ENCODE data around the gene SLAMF6.

SLAMF6 gene

DNA sequence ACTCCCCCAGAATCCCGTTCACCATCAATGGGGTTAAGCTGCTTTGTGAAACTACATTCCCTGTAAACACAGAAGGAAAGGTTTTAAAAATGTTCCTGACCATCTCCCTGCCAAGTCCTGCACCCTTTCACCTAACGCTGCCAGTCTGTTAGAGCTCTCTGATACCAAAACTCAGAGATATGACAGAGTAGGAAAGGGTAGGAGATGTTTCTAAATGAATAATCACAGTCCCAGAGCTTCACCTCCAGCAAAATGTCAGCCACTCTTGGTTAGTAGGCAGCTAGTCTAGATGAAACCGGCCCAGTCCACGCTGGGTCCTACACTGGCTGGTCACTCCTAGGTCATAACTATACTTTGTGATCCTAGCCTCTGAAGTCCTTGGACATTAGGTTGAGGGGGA lies 26.7 kb downstream of the SLAMF6 start:
- no peak overlapping the region for H2AFZ ChIP-seq (ENCODE audit: low read depth, low read length)
- TF ChIP-seq, protein P1, sequence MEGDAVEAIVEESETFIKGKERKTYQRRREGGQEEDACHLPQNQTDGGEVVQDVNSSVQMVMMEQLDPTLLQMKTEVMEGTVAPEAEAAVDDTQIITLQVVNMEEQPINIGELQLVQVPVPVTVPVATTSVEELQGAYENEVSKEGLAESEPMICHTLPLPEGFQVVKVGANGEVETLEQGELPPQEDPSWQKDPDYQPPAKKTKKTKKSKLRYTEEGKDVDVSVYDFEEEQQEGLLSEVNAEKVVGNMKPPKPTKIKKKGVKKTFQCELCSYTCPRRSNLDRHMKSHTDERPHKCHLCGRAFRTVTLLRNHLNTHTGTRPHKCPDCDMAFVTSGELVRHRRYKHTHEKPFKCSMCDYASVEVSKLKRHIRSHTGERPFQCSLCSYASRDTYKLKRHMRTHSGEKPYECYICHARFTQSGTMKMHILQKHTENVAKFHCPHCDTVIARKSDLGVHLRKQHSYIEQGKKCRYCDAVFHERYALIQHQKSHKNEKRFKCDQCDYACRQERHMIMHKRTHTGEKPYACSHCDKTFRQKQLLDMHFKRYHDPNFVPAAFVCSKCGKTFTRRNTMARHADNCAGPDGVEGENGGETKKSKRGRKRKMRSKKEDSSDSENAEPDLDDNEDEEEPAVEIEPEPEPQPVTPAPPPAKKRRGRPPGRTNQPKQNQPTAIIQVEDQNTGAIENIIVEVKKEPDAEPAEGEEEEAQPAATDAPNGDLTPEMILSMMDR (IDR thresholded peaks at IDR 0.05; ENCODE audit: borderline replicate concordance, extremely low read depth, low read length, poor library complexity, severe bottlenecking) = no peak
- no peak for TF ChIP-seq EZH2 (IDR thresholded peaks at IDR 0.05; ENCODE audit: borderline replicate concordance, low read depth, low read length, severe bottlenecking)
- no peaks in the 10 kb centered on the region for H3K4me1 ChIP-seq (ENCODE audit: insufficient read depth, low read length)
- no peaks in the 10 kb centered on the region for H3K36me3 ChIP-seq (ENCODE audit: insufficient read depth, low read length)
- no peaks in the 10 kb centered on the region for H3K27me3 ChIP-seq (ENCODE audit: insufficient read depth, low read length, poor library complexity)
- H3K4me3 ChIP-seq (ENCODE audit: low read depth in 1 of 2, low read length in 2 of 2) = no peak overlapping the region
- DNase-seq (no peak), ATAC-seq (ENCODE audit: insufficient read depth, low read depth) (no peak)
- H3K27ac ChIP-seq (ENCODE audit: low read length) = no peak overlapping the region
- no peaks in the 10 kb centered on the region for H3K79me2 ChIP-seq (ENCODE audit: insufficient read depth, low read length)
- no peaks in the 10 kb centered on the region for H4K20me1 ChIP-seq (ENCODE audit: insufficient read depth, low read length)
- H3K4me2 ChIP-seq (ENCODE audit: insufficient read depth, low read length) = no peak overlapping the region
- H3K9ac ChIP-seq (ENCODE audit: low read depth, low read length) = no peak overlapping the region
- H3K9me3 ChIP-seq (ENCODE audit: insufficient read depth, low read length, severe bottlenecking) = peaks cover 8% of the 10 kb centered on the region

DNA sequence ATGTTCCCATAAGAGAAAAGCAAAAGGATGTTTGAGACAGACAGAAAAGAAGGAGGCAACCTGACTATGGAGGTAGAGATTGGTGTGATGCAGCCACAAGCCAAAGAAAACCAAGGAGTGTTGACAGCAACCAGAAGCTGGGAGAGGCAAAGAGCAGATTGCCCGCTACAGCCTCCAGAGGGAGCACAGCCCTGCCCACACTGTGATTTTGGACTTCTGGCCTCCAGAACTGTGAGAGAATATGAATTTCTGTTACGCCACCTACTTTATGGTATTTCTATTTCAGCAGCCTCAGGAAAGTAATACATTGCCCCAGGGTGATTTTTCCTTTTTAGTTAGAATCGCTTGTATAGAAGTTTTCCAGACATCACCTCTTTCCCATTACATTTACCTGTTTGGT lies 28.4 kb downstream of the SLAMF6 start:
- H3K9ac ChIP-seq (ENCODE audit: low read depth, low read length) = no peak overlapping the region
- no peaks in the 10 kb centered on the region for H3K4me1 ChIP-seq (ENCODE audit: insufficient read depth, low read length)
- no peak overlapping the region for H3K27ac ChIP-seq (ENCODE audit: low read length)
- no peaks in the 10 kb centered on the region for H3K27me3 ChIP-seq (ENCODE audit: insufficient read depth, low read length, poor library complexity)
- H3K79me2 ChIP-seq (ENCODE audit: insufficient read depth, low read length) = no peaks in the 10 kb centered on the region
- H4K20me1 ChIP-seq (ENCODE audit: insufficient read depth, low read length) = no peaks in the 10 kb centered on the region
- H3K4me2 ChIP-seq (ENCODE audit: insufficient read depth, low read length) = no peak overlapping the region
- no peak for DNase-seq
- no peak overlapping the region for H3K4me3 ChIP-seq (ENCODE audit: low read depth in 1 of 2, low read length in 2 of 2)
- TF ChIP-seq EZH2 (IDR thresholded peaks at IDR 0.05; ENCODE audit: borderline replicate concordance, low read depth, low read length, severe bottlenecking) = no peak
- TF ChIP-seq, protein P1 (IDR thresholded peaks at IDR 0.05; ENCODE audit: borderline replicate concordance, extremely low read depth, low read length, poor library complexity, severe bottlenecking) = peak; percentile 53
- no peak for ATAC-seq (ENCODE audit: insufficient read depth, low read depth)
- H3K9me3 ChIP-seq (ENCODE audit: insufficient read depth, low read length, severe bottlenecking) = peaks cover 8% of the 10 kb centered on the region
- H3K36me3 ChIP-seq (ENCODE audit: insufficient read depth, low read length) = no peaks in the 10 kb centered on the region
- no peak overlapping the region for H2AFZ ChIP-seq (ENCODE audit: low read depth, low read length)

DNA sequence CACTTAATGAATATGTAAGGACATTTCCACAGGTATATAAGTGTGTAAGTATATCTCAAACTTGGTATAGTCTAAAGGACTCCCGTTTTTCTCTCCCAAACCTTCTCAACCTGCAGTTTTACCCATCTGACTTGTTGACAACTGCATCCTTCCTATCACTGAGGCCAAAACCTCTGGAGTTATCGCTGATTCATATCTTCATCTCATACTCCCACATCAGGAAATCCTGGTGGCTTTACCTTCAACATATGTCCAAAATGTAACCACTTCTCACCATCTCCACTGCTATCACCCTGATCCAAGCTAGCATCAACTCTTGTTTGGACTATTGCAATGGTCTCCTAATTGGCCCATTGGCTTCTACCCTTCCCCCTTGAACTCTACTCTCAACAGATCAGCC lies 30.4 kb downstream of the SLAMF6 start:
- H3K9me3 ChIP-seq (ENCODE audit: insufficient read depth, low read length, severe bottlenecking) = no peaks in the 10 kb centered on the region
- H3K27ac ChIP-seq (ENCODE audit: low read length) = no peak overlapping the region
- H3K27me3 ChIP-seq (ENCODE audit: insufficient read depth, low read length, poor library complexity) = no peaks in the 10 kb centered on the region
- no peak overlapping the region for H2AFZ ChIP-seq (ENCODE audit: low read depth, low read length)
- H3K9ac ChIP-seq (ENCODE audit: low read depth, low read length) = no peak overlapping the region
- TF ChIP-seq, protein P1 (IDR thresholded peaks at IDR 0.05; ENCODE audit: borderline replicate concordance, extremely low read depth, low read length, poor library complexity, severe bottlenecking) = no peak
- TF ChIP-seq EZH2 (IDR thresholded peaks at IDR 0.05; ENCODE audit: borderline replicate concordance, low read depth, low read length, severe bottlenecking) = no peak
- H3K4me3 ChIP-seq (ENCODE audit: low read depth in 1 of 2, low read length in 2 of 2) = no peak overlapping the region
- no peak for ATAC-seq (ENCODE audit: insufficient read depth, low read depth)
- no peaks in the 10 kb centered on the region for H3K4me1 ChIP-seq (ENCODE audit: insufficient read depth, low read length)
- no peaks in the 10 kb centered on the region for H3K79me2 ChIP-seq (ENCODE audit: insufficient read depth, low read length)
- H3K4me2 ChIP-seq (ENCODE audit: insufficient read depth, low read length) = no peak overlapping the region
- no peak for DNase-seq
- no peaks in the 10 kb centered on the region for H4K20me1 ChIP-seq (ENCODE audit: insufficient read depth, low read length)
- no peaks in the 10 kb centered on the region for H3K36me3 ChIP-seq (ENCODE audit: insufficient read depth, low read length)

DNA sequence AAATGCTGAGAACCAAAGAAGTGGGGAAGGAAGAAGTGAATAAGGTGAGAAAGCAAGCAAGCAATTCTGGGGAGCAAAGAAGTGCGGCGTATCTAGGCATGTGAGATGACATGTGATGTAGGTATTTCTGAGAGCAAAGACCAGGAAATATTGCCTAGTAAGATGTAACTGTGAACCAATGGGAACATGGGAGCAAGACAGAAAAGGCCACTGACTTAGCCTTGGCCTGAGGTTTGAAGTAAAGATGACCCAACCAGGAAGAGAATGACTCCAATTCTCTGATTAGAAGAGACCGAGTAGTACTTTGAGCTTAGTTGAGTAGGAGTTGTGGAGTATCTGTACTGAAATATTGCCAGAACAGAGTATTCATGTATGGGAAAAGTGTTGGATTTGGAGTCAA lies 31.1 kb downstream of the SLAMF6 start:
- Histone ChIP-seq H3K79me2 (ENCODE audit: insufficient read depth, low read length) (no peaks in the 10 kb centered on the region), H3K4me3 (ENCODE audit: low read depth in 1 of 2, low read length in 2 of 2) (no peak overlapping the region), H3K36me3 (ENCODE audit: insufficient read depth, low read length) (no peaks in the 10 kb centered on the region), H2AFZ (ENCODE audit: low read depth, low read length) (no peak overlapping the region), H3K9me3 (ENCODE audit: insufficient read depth, low read length, severe bottlenecking) (no peaks in the 10 kb centered on the region), H3K27me3 (ENCODE audit: insufficient read depth, low read length, poor library complexity) (no peaks in the 10 kb centered on the region), H3K27ac (ENCODE audit: low read length) (no peak overlapping the region), H3K4me1 (ENCODE audit: insufficient read depth, low read length) (no peaks in the 10 kb centered on the region), H3K4me2 (ENCODE audit: insufficient read depth, low read length) (no peak overlapping the region), H4K20me1 (ENCODE audit: insufficient read depth, low read length) (no peaks in the 10 kb centered on the region), H3K9ac (ENCODE audit: low read depth, low read length) (no peak overlapping the region)
- TF ChIP-seq, protein P1 (IDR thresholded peaks at IDR 0.05; ENCODE audit: borderline replicate concordance, extremely low read depth, low read length, poor library complexity, severe bottlenecking) = no peak
- no peak for TF ChIP-seq EZH2 (IDR thresholded peaks at IDR 0.05; ENCODE audit: borderline replicate concordance, low read depth, low read length, severe bottlenecking)
- DNase-seq (no peak), ATAC-seq (ENCODE audit: insufficient read depth, low read depth) (no peak)
